Astrocyte (in vitro differentiated cells and primary cell): ENCODE results near the gene TBX2.

ENCODE experiments used
- CTCF ChIP-seq: IDR thresholded peaks from 2 replicates; pipeline ENCODE4 v1.5.1; 2011; ENCODE audit warnings: low read depth, mild to moderate bottlenecking, inconsistent platforms, low read length, moderate library complexity; ENCODE audit not compliant: insufficient read depth
- EZH2 ChIP-seq: IDR thresholded peaks from 2 replicates; pipeline ENCODE4 v1.6.1; 2012; ENCODE audit warnings: mild to moderate bottlenecking, low read length, inconsistent platforms; ENCODE audit not compliant: insufficient read depth

- no peak for TF ChIP-seq CTCF
- TF ChIP-seq EZH2, result no peak
These were observed 20.8 kb upstream of the TBX2 start for GRCh38 chr17:61378658-61379456.
